Suppressor macrophage treated with lipopolysaccharide for 1 hour (primary cell): ENCODE data around the gene NBEA.

ENCODE experiments used
- DNase-seq, 3 donors: peaks; one replicate each; pipeline ENCODE4 v3.0.0-alpha.2; 2020 to 2022

Gene NBEA

DNA sequence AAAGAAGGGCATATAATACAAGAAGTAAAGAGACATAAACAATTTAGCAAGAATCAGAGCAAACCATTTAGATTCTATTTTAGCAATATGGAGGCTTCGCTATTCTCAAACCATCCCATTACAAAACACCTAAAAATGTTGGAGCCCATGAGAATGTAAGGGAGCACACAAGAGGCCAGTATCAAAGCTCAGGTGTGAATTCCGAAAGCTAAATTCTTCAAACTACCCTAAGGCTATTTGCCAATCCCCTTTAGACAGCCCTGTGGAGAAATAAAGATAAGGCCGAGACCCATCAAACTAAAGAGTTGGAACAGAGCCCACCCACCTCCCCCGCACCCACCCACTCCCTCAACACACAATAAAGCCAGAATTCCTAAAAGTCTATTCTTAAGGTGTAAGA lies 745.3 kb downstream of the NBEA start:
- no peak for DNase-seq

DNA sequence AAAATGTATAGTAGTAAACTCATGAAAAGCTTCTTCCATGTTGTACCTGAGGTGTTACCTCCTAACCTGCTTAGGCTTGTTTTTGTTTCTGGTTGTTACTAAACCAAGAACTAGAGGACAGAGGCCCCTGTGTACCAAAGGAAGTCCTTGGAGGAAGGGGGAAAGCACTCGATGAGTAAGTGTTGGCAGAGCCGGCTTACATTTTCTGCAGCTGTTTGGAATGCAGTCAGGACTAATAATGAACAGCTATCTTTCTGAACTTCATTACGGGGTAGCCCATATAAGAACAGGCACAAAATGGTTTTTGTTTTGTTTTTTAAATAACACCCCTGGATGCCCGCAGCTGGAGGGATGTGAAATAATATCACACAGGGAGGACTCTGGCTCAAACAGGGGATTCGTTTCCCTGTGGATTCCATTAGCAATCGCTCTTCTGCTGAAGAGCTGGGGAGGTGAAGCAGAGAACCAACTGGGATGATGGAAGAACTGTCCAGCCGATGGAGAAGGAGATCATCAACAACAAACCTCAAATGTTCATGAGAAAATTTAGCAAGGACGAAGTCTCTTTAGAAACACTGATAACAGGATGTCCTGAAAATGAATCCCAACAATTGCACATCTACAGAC lies 748.6 kb downstream of the NBEA start:
- DNase-seq = no peak

DNA sequence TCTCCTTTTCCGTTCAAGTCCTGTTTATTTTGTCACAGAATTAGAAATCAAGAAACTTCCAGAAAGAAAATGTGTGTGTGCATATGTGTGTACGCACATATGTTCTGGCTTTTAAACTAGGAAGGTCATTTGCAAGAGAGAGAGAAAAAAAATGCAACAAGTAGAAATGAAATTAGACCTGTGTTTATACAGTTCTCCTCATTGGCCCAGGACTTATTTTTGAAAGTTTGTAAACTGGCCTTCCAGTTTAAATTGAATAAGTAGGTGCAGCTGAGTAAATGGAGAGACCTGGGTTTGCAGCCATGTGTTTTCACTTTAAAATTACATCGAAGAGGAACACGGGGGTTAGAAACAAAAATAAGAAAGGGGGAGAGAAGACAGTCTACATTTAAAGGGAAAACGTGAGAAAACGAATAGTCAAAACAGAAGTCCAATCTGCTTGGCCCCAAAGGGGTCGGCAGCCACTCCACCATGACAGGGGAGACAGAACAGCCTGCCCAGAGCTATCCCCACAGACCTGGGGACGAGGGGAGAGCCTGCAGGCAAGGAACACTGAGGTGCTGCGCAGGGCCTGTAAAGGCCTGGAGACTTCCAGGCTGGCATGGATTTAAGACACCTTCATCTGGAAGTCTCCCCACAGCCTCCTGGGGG lies 751.2 kb downstream of the NBEA start:
- no peak for DNase-seq

DNA sequence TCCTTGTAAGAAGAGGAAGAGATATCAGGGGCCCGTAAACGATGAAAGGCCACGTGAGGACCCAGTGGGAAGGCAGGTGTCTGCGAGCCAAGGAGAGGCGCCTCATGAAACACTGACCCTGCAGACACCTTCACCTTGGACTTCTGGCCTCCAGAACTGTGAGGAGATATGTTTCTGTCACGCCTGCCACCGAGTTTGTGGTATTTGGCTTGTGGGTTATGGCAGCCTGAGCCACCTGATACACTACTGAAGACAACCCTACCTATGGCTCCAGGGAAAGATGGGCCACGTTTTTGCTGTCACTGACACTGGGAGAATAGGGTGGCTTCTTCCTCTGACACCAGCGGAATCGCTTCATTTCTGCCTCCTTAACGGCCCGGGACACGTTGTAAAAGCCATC lies 752.0 kb downstream of the NBEA start:
- DNase-seq = no peak

DNA sequence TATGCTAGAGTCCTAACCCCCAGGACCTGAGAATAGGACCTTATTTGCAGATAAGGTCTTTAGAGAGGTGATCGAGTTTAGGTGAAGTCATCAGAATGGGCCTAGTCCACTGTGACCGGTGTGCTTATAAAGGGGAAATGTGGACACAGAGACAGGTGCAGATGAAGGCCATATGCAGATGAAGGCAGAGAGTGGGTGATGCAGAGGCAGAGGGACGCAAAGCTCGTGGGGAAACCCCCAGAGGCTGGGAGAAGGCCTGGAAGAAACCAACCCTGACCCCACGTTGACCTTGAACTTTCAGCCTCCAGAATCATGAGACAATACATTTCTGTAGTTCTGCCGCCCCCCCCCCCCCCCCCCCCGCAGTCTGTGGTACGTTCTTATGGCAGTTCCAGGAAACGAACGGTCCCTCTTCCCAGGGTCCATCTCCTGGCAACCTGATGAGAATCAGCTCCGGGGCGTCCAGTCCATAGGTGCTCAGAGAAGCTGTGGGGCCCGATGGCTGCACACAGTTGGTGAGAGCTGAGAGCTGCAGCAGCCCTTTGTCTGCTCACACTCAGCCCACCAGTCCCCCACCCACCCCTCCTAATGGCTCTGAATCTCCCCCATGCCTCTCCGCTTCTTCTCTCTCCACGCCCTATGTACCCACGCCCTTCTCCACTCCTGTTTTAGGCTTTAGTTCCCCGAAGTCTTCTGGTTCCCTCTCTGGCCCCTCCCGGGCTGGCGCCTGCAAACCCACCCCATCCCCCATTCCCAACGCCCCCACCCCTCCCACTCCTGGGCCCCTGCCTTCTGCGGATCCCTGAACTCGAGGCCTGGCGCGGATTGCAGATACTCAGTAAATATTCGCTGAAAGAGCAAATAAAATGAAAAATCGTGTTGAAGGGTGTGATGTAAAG lies 752.7 kb downstream of the NBEA start:
- no peak for DNase-seq

DNA sequence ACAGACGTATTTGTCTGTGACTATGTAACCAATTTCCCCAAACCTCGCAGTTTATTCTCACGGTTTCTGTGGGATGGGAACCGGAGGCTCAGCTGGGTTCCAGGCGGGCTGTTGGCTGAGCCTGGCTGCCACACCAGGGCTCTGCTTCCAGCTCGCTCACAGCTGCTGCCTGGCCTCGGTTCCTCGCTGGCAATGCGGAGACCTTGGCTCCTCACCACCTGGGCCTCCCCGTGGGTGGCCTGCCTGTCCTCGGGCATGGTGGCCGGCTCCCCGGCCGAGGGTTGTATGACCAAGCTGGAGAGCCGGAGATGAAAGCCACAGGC lies 753.3 kb downstream of the NBEA start:
- no peak for DNase-seq

DNA sequence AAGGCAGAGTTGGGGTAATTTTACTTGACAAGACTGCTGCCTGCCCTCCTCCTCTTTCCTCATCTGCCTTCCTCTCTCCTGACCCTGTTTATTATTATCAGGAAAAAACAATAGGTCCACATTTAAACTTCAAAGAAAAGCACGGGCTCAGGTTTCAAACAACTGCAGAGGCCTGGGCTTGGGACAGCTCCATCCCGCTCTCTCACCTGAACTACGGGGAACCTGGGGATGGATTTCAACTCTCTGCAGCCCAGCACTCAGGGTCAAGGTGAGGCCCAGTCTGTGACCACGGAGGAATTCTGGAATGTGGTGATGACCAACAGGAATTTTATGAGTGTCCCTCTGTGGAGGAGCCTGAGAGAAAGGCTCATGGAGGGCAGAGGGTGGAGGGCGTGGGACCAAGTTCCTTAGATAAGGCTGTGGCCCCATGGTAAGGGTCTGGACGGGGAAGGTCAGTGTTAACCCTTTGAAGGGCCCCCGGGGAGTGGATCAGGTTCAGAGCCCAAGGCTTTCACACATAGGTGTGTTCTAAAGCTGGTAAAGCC lies 755.2 kb downstream of the NBEA start:
- DNase-seq = no peak

DNA sequence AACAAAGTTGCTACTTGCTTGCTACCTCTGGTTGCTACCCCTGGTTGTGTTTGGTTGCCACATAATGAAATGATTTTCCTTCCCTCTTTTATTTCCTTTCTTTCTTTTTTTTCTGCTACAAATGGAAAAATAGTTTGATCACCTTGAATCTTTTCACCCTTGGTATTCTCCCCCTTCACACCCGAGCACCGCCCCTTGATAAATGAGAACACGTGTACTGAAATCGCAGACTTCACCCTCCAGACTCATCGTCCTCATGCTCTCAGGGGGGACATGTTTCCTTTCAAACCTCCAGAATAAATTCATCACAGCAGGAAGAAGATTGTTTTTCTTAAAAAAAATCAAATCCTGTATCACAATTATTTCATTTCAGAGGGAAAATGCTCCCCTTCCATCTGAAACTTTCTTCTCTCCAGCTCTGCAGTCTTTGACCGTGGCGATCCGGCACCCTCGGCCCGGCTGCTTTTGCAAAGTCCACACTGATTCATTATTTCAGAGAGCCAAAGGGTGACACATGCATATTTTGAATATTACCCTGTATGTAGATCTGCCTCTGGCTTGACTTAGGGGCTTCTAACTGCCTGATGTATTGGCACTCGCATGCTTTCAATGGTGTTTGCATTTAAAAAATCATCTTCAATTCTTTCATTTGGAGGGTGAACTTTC lies 757.0 kb downstream of the NBEA start:
- no peak for DNase-seq

DNA sequence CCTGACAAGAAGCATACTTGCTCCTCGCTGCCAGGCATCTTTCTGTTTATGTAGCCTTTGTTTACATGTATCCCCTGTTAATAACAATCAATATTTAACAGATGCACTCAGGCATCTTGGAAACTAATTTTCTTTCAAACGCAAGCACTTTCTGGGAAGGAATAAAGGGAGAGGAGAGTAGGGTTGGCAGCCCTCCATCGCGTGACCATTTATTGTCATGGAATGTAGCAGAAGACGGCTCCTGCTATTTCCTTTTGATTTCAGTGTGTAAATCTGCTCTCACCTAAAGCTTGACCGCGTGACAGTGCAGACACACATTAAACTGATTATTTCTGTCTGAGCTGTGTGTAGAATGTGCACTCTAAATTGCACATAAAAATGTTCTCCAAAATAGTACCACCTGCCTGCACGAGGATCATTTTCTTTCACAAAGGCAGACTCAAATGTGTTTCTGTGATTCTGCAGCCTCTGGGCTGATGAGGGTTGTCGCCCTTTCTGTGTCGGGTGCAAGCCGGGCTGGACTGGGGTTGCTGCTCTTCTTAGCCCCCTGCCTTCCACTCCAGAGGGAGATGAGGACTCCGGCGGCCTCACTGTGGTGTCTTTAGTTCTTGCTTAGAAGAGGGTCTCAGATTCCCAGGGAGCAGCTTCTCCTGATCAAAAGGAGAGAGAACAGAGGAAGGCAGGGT lies 757.9 kb downstream of the NBEA start:
- no peak for DNase-seq

DNA sequence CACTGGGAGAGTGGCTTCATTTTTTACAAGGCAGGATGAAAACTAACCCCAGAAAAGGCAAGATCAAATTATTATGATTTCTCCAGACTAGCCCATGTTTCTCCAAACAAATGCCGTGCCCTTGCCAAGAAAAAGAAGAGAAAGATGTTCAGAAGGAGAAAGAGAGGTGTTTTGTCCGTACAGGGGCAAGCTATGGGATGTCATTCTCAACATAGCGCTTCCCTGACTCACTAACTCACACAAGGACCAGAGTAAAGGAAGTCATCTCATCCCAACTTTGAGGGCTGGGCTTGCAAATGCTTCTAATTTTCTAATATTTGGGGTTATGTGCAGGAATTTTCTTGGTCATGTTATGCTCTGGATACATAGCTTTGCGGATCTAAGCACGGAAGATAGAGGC lies 758.6 kb downstream of the NBEA start:
- no peak for DNase-seq

DNA sequence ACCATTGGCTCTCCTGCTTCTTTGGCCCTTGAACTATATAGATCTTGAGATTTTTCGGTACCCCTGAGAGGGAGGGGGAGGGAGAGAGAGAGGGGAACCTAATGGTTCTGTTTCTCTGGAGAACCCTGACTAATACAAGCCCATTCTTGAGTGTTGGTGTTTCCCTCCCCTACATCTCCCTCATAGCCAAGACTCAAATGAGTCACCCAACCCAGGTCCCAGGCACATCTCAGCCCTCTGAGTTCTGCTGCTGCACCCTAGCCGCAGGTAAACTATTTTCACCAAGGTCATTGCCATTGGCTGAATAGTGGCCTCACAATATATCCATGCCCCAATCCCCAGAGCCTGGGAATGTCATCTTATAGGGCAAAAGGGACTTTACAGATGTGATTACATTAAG lies 760.2 kb downstream of the NBEA start:
- no peak for DNase-seq

DNA sequence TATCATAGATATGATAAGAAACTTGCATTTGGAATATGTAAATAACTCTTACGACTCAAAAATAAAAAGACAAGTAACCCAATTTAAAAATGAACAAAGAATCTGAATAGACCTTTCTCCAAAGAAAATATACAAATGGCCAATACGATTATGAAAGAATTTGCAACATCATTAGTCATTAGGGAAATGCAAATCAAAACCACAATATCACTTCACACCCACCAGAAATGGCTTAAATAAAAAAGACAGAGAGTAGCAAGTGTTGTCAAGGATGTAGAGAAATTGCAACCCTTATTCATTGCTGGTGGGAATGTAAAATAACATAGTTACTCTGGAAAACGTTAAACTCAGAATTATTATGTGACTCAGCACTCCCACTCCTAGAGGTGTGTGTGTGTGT lies 761.0 kb downstream of the NBEA start:
- DNase-seq = no peak

DNA sequence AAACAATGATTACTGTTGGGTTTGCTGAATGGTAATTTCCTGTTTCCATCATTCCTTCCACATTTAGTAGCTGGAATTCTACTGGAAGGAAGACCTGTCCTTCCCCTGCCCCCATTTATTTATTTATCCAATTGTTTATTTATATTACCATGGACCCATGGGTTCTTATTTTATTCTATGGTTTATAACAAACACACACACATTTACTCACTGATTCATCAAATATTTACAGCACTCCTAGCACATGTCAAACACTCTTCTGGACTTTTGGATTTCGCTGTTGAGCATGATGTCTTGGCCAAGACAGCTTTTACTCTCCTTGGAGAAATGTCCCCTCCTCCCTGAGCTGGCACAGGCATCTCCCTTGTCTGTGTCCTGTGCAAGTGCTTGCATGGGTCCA lies 762.3 kb downstream of the NBEA start:
- DNase-seq = no peak

DNA sequence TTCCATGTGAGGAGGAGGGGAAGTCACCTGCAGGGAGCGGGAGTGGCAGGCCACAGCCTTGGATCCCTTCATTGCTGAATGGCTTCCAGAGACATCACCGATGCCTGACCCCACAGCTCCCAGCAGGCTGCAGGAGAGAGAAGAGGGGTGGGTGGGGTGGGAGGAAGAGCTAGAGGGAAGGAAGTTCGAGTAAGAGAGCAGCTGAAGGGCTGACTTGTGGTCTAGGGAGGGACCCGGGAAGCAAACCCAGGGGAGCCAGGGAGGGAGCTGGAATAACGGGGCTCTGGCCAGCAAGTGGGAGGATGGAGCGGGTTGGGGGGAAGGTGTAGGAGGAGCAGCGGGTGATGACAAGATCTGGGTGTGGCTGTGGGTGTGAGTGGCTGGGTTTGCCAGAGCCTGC lies 764.2 kb downstream of the NBEA start:
- no peak for DNase-seq

DNA sequence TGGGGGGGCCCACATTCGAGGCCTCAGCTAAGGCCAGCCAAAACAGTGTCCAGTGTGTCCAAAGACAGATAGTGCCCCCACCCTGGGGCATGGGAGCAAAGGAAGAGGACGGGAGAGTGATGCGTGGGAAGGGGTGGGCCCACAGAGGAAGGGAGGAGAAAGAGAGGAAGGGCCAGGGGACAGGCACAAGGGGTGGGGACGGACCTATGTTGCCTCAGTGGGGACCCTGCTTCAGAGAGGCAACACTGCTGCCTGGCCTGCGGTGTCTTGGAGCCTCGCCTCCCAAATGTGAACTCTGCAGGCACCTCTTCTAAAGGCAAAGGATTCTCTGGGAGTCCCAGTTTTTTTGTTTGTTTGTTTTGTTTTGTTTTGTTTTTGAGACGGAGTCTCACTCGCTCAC lies 764.7 kb downstream of the NBEA start:
- no peak for DNase-seq

DNA sequence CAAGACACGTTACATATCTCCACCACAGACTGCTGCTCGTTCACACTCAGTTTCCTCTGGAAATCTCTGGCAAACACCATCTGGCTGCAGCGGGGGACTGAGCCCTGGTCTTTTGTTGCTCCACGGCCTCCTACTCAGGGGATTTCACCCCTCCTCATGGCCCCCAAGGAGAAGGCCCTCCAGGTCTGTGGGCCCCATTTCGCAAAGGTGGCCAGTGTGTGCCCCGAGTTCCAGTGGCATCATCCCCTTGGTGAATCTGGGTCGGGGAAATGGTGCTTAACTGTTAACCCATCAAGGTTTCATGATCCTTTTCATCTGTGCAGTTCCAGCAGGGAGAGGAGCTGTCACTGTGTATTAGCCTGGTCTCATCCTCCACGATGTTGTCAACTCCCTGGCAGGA lies 769.8 kb downstream of the NBEA start:
- no peak for DNase-seq

DNA sequence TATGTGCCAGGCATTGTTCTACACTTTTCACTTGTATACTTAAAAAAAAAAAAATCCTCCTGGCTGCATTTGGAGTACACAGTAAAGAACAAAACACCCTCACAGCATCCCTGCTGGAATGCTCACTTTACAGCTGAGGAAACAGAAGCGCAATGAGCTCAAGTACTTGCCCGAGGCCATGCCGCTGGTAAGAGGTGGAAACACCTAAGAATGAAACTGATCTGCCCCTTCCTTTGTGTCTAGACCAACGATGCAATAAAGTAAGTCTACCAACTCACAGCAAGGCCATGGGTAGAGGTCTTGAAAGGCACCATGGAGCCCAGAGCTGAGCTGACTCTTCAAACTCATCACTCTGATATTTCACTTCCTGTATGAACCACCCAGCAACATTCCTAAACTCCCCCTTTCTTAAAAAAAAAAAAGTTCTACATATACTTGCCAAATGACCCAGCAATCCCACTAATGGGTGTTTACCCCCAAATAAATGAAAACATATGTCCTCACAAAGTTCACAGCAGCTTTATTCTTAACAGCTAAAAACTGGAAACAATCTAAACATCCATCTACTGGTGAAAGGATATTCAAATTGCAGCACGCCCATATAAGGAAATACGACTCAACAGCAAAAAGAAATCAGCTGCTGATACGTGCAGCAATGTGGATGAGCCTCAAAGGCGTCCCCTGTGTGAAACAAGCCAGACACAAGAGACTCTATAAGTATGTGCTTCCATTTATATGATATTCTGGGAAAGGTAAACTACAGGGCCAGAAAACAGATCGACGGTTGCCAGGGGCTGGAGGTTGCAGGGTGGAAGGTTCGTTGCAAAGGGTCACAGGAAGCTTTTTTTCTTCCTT lies 771.1 kb downstream of the NBEA start:
- no peak for DNase-seq

DNA sequence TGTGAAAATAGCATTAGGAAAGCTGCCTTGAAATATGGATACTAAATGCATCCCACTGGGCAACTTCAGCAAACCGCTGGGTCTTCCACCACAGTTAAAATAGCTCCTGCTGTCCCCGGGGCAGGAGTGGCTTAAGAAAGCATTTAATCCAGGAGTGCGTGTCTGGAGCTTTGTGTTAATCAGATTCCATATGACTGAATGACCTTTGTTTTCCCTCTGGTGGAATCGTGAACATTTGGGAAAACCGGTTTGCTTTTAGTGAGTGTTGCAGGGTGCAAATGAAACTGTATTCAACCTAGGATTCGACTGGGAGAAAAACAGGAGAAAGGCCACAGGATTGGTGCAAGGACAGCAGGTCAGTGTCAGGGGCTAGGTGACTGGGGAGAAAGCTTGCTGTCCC lies 772.1 kb downstream of the NBEA start:
- DNase-seq = no peak

DNA sequence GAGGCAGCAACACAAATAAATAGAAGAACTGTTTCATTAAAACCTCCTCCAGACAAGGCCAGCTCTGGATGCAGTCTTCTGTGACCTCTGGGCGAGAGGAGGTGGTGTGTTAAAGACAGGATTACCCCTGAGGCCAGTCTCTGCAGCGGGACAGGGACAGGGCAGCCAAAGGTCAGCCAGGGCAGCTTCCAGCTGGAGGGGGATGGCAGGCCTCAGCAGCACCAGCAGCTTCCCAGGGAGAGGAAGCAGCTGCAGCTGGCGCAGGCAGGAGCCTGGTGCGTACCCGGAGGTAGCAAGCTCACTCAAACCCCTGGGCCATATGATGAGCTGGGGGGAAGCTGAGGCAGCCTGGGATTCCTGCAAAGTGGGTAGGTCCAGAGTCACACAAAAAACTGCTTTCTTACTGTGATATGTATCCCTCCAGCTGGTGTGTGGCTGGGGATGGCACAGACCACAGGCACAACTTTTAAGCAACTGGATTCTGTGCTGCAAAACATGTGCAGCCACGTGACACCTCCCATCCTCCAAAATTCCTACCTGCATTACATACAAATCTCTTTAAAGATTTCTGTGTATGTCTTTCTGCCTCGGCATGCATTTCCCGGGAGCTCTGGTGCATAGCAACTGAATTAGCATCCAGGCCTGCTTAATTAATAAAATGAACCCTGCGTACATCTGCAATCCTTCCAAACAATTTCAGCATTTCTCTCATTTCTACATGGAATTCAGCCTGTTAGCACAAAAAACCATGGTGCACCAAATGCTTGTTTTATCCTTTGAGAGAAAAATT lies 772.7 kb downstream of the NBEA start:
- no peak for DNase-seq

DNA sequence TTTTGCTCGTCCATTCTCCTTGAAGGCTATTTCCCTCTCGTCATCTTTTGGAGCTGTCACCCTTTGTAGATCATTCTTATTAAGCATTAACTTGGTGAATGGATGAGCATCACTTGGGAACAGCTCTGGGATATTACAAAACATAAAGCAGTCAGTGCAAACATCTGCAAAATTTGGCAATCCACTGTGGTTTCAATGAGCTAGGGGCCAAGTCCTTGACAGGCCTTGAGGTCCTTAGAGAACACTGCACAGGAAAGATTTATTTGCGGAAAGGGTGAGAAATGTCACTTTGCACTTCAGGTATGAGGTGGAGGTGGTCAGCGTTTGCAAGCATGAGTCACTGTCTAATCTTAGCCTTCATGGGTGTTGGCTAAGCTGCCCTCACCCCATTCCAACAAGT lies 774.1 kb downstream of the NBEA start:
- no peak for DNase-seq

DNA sequence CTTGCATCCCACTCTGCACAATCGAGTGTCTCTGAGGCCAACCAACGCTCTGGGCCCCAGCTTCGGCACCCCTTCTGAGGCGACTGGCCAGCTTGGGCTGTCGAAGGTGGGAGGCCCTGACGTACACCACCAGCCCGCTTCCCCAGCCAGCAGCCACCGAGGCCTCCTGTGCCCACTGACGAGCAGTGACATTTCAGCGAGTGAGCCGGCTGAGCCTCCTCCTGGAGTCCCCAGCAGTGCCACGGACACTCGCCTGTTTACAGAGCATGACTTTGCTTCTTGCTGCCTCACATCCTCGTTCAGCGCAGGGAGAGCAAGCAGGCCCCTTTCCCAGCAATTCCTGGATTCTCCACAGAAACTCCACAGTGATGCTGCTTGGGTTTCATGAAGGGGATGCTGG lies 774.7 kb downstream of the NBEA start:
- DNase-seq = no peak
